Neural progenitor cell (in vitro differentiated cells): Measurements from ENCODE around the gene ADAMTS19.

Experiments used
- EZH2phosphoT487 ChIP-seq: fragments of 200-600 bp; sonication (generic); IDR thresholded peaks from 2 replicates; pipeline ENCODE4 v1.6.1; 2017; ENCODE audit warnings: antibody characterized with exemption
- TF ChIP-seq, protein P1 (sequence below): fragments of 200-600 bp; sonication (generic); IDR thresholded peaks from 2 replicates; pipeline ENCODE4 v1.5.1; 2017; ENCODE audit warnings: antibody characterized with exemption, mild to moderate bottlenecking

DNA sequence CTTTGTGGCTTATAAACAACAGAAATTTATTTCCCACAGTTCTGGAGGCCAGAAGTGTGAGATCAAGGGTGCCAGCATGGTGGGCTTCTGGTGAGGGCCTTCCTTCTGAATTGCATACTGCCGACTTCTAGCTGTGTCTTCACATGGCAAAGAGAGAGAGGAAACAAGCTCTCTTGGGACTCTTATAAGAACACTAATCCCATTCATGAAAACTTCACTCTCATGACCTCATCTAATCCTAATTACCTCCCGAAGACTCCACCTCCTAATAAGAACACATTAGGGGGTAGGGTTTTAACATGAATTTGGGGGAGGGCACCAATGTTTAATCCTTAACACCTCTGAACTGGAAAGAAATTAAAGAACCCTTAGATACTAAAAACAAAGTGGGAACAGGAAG is 211.9 kb downstream of the ADAMTS19 start:
- TF ChIP-seq EZH2phosphoT487 = peak; percentile 32
- TF ChIP-seq, protein P1, sequence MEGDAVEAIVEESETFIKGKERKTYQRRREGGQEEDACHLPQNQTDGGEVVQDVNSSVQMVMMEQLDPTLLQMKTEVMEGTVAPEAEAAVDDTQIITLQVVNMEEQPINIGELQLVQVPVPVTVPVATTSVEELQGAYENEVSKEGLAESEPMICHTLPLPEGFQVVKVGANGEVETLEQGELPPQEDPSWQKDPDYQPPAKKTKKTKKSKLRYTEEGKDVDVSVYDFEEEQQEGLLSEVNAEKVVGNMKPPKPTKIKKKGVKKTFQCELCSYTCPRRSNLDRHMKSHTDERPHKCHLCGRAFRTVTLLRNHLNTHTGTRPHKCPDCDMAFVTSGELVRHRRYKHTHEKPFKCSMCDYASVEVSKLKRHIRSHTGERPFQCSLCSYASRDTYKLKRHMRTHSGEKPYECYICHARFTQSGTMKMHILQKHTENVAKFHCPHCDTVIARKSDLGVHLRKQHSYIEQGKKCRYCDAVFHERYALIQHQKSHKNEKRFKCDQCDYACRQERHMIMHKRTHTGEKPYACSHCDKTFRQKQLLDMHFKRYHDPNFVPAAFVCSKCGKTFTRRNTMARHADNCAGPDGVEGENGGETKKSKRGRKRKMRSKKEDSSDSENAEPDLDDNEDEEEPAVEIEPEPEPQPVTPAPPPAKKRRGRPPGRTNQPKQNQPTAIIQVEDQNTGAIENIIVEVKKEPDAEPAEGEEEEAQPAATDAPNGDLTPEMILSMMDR = no peak
